HG03060 (cell line): Measurements from ENCODE around the gene TRMT1.

Source experiments
- ATAC-seq: cut with Tn5 transposase; IDR thresholded peaks from one replicate; pipeline ENCODE4 v1.9.1; 2021; ENCODE audit warnings: low read depth, moderate number of reproducible peaks; ENCODE audit not compliant: unreplicated experiment

The TRMT1 gene

DNA sequence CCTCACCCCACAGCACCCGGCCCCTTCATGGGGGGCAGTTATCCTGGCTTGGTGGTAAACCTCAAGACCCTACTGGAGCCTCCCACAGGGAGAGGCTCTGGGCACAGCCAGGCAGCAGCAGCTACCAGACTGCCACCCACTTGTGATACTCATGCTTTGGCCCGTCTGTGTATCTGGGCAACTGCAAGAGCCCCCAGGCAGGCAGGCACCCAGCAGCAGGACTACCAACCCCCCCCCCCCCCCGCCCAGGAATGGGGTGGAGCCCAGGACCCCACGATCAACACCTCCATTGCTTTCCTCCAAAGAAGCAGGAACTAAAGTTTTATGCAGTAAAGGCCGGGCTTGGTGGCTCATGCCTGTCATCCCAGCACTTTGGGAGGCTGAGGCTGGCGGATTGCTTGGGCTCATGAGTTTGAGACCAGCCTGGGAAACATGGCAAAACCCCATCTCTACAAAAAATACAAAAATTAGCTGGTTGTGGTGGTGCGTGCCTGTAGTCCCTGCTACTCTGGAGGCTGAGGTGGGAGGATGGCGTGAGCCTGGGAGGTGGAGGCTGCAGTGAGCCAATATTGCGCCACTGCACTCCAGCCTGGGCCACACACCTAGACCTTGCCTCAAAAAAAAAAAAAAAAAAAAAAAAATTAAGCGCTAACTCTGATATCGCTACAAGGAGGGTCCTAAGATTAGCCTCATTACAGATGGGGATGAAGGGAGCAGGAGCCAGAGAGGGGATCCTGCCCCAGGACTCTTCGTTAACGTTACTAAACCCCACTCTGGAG, 12.8 kb downstream of the TRMT1 start:
- no peak for ATAC-seq

DNA sequence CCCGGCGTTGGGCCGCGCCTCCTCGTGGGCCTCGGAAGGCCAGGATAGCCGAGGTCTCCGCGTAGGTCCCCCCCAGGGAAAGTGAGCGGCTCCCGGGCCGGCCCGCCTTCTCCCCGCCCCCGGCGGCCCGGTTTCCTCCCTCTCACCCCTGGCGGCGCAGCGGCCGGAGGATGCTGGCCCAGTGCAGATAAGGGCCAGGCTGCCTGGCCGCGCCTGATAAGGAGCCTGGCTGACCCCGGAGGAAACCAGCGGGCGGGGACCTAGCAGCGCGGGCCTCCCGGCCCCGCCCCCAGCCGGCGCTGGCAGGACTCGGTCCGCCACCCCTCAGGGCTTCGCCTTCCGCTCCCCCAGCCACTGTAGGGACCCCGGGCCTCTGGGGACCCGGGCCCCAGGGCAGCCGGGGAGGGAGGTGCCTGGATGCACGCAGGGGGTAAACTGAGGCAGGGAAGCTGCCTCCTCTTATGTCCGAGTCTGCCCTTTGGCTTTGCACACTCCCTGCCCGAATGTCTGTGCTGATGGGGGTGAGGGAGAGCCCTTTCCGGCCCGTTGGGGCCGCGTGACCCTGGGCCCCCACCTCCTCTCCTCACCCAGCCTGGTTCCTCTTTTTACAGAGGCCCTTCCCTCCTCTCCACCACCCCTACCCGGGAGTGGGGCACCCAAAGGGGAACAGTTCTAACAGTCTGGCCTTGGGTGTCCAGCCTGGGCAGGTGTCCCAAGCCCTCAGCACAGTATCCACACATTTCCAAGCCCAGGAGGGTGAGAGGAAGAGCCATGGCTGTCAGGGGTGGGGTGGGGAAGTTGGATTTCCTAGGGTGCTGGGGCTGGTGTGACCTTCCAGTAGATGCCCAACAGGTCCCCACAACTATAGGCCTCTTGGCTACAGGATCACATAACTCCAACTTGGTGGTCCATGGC, 13.6 kb downstream of the TRMT1 start, which contains the start of gene LYL1:
Gene LYL1 (minus strand): TSS at position 193 of the 915 bp plus-strand sequence. CDS start 1,687 bp downstream, outside the sequence.
- ATAC-seq, result no peak

DNA sequence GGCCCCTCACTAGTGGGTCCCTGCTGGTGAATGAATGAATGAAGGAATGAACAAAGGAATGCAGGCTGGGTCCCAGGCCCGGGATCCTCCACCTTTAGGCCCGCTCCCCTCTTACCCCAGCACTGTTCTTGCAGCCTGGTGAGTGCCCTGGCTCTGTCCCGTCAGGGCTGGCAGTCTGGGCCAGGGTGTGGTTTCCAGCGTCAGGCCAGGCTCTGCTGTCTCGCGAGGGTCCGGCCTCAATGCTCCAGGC, 14.2 kb downstream of the TRMT1 start:
- no peak for ATAC-seq

DNA sequence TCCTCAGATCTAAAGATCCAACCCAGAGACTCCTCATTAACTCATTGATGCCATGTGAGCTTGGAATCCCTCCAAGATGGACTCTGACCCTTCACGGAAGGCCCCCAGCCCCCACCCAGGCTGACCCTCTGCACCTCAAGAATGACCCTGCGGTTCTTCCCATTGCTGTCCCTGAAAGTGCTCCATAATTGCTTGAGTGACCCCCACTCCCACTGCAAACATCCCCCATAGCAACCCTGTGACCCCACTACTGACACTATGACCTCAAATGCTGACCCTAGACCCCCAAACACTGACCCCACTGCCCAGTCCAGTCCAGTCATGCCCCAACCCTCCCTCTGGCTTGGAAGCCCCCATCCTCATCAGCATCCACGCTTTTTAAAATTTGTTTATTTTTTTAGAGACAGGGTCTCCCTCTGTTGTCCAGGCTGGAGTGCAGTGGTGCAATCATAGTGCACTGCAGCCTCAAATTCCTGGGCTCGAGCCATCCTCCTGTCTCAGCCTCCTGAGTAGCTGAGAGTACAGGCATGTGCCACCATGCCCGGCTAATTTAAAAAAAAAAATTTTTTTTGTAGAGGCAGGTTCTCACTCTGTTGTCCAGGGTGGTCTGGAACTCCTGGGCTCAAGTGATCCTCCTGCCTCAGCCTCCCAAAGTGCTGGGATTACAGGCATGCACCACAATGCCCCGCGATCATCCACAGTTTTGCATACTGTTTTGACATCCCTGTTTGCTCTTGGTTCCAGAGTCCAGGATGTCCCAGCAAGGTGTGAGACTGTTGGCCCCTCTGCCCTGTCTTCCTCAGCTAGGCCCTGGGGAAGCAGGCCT, 14.7 kb downstream of the TRMT1 start:
- no peak for ATAC-seq

DNA sequence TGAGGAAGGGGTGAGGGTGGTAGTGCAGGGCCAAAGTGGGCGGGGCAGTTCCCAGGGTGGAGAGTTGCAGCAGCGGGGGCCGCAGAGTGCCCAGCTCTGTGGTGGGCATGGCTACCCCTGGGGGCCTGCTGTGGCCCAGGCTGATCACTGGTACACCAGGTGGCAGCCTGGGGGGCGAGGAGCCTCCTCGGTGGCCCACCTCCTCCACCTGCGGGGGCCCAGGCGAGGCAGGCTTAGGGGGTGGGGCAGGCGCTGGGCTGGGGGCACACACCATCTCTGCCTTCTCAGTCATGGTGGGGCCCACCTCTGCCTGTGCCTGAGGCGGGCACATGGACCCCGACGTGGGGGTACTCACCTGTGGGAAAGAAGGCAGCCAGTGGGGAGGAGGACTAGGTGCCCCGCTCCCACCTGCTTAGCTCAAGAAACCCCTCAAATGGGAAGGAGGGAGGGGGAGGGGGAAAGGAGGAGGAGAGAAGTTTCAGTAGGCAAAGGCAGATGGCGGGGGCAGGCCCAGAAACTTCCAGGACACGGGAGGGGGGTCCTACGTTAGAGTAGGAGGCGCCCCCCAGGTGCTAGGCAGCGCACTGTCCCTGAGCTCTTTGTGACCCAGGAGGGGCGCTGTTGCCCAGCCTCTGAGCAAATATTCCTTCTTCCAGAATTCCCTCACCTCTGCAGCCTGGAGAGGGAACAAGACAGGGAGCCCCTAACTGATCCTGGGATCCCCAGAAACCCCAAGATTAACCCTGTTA, 15.5 kb downstream of the TRMT1 start:
- no peak for ATAC-seq

DNA sequence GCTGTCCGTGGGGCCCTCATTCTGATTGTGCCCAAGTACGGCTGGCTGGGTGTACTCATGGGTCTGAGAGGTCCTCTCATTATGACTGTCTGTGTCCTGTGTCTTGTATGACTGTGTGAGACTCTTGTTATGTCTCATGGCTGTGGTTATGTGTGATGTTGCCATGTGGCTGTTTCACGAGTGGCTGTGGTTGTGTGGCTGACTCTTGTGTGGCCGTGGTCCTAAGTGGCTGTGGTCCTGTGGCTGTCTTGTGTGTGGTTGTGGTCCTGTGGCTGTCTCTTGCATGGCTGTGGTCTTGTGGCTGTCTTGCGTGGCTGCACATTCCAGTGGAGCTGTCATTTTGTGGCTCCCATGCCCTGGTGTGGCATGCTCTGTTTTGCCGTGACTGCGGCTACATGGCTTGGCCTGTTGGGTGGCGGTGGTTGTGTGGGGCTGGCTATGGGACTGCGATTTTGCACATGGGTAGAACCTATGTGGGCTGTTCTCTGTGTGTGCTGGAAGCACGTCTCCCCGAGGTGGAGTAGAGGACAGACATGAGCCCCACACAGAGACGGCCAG, 16.4 kb downstream of the TRMT1 start:
- no peak for ATAC-seq

DNA sequence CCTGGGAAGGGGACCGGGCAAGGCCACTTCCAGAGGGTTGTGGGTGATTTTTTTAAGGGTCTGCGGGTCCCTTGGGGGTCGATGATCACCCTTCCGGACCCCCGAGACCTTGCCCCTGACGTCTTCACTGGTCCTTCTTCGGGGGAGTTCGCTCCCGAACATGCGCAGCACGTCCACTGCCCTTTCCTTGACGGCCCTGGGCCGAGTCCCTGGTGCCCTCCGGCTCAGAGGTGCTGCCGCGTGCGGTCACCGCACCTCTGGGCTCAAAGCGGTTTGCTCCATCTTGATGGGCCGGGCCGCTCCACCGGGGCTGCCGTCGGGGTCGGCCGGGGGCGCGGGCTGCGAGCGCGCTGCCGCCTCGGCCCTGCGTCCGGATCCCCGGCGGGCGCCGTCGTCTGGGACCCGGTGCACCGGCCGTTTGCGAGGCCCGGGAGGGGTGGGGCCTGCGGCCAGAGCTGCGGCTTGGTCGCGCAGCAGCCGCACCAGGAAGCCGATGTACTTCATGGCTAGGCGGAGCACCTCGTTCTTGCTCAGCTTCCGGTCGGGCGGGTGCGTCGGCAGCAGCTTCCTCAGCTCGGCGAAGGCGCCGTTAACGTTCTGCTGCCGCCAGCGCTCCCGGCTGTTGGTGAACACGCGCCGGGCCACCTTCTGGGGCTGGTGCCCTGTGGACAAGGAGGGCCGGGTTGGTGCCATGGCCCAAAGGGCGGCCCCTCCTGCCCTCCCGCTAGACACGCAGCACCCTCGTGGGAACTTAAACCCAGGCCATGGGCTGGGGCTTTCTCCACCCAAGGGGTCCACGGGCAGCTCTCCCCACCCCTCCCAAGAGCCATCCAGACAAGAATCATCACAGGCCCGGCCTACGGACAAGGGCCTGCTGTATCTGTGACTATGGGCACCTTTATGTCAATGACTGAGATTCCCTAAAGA, 17.2 kb downstream of the TRMT1 start:
- ATAC-seq, result no peak

DNA sequence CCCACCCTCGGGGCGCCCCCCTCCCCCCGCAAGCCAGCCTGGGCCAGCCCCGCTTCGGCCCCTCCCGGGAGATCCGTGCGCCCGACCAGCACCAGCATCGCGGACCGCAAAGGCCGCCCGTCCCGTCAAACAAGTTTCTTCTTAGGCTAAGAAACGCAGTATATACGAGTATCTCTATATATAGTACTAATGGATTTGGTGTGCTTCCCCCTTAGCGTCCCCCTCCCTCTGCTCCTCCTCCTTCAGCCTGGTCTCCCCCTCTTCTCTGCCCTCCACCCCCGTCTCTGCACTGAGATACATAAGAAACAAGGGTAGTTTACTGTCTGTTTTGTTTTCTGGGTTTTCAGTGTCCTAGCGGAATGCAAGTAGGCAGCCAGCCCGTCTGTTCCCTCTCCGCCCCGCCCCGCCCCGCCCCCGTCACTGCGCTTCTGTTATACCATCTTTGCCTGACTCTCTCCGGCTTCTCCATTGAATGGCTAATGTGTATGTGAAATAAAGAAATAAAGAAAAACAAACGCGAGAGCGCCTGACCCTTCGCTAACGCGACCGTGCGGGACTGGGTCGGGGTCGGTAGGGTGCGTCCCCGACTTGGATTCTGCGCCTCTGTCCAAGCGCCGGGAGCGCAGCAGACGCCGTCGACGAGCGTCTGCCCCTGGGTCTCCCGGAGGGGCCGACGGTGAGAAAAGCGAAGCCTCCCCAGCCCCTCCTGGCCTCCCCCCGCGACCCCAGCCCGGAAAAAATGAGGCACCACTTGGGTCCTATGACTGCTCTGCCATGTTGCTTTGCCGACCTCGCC, 18.1 kb downstream of the TRMT1 start:
- no peak for ATAC-seq

DNA sequence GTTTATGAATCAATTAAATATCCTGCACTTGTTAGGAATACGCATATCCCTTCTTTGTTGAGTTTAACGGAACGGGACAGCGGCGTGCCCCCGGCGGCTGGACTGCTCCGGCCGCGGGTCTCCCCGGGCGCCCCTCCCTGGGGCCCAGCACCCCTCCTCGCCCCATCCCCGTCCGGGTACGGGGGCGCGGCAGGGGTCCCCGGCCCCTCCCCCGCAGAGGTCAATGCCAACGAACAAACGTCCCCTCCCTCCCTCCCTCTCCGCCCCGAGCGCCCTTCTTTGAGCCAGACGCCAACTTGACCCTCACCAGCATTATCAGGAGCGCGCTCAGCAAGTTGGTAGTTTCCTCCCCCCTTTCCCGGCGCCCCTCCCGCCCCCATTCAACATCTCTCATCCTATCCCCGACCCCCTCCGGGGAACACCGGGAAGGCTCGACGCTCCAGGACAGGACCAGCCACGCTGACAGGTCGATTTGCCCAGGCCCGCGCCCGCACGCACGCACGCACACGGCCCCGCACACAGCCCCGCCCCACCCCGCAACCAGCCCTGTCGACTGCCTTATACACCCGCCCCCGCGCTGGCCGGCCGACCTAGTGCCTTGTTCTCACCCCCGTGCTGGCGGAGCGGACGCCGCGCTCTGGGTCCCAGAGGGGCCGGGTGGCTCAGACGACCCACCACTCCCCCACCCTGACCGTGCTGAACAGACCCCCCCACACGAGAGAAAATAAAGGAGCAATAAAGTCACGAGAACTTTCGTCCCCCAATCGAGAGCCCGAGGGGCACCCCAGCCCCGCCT, 18.9 kb downstream of the TRMT1 start:
- ATAC-seq, result no peak

DNA sequence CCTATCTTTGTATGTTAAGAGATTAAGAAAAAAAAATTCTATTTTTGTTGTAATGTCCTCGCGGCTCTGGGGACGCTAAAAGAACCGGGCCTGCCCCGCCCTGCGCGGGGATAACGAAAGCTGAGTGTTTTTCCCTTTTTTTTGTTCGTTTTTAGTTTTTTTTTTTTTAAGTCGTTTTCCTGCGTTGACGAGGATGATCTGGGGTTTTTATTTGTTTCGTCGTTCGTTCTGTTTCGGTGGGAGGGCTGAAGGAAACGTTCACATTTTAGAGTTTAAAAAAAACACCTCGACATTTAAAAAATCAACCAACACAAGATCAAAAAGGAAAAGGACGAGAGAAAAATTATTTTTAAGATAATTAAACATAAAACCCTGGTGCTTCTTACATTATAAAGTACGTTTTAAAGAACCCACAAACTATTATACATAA, 19.5 kb downstream of the TRMT1 start:
- no peak for ATAC-seq

DNA sequence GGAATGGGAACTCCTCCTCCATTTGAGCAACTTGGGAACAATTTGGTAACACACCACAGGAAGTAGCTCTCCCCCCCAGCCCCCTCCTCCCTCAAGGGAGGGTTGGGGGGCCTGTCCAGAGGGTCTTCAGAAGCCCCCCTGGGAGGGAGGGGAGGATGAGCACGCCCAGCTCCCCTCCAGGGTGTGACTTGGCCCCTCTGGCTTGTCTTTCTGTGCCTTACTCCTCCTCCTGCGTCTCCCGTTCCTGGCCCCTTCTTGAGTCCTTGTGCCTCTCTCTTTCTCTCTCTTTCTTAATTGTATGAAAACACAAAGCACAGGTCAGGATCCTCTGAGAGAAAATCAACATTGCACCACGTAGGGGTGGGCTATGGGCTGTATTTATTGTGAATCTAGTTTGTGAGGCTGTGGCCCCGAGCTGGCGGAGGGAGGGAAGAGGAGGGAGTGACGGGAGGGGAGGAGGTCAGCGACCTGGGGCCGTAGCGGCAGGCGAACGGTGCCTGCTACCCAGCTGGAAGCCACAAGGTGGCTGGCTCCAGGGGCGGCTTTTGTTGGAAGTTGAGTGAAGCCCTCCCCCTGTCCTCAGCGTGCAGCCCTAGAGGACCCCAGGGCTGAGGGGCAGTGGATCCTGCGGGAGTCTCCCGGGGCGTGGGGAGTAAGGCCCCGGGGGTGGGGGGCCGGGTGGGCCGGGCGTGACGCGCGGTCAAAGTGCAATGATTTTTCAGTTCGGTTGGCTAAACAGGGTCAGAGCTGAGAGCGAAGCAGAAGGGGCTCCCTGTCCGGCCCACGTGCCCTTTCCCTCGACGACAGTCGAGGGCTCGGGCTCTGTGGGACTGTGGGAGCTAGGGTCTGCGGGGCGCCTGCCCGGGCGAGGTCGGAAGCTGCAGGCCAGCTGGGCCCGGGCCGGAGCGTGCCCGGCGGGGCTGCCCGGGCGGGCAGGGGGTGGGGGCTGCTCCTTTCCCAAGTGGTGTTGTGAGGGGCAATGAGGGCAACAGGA, 20.3 kb downstream of the TRMT1 start:
- no peak for ATAC-seq

DNA sequence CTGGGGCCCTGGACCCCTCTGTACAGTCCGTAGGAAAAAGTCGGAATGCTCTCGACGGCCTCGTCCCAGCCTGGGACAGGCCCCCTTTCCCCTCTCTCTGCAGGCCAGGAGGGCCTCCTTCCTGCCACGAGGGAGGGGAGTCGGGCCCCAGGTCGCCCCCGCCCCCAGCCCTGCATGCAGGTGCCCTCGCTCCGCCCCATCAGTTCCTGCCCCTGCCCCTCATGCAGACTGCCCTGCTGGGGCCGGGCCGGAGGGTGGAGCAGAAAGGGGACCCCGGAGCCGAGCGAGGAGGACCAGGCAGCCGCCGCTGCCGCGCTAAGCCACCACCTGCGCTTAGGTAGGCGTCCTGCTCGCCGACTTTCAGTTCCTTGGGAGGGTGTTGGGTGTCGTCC, 21.2 kb downstream of the TRMT1 start:
- ATAC-seq, result no peak

DNA sequence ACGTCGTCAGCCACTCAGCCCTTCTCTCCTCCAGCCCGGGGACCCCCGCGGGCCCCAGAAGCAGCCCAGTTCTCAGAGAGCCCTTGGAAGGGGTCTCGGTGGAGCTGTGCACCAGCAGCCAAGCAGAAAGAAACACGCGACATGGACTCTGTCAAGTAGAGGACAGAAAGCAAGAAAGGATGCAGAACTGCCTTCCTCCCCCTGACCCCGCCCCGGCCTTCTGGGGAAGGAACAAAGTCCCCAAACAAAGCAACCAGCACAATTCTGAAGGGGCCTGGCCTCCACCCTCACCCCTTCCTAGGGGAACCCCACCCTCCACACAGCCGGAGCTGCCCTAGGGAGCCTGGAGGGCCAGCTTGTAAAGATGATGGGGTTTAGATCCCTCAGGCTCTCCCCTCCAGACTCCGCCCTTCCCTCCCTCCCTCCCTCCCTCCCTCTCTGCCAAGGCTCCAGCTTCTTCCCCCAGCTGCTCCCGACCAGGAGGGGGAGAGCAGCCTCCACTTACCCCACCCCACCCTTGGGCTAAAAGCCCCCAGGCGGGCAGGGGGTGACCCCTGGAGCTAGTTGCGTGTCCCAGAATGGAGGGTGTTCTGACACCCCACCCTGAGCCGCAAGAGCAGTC, 21.7 kb downstream of the TRMT1 start:
- ATAC-seq, result no peak

DNA sequence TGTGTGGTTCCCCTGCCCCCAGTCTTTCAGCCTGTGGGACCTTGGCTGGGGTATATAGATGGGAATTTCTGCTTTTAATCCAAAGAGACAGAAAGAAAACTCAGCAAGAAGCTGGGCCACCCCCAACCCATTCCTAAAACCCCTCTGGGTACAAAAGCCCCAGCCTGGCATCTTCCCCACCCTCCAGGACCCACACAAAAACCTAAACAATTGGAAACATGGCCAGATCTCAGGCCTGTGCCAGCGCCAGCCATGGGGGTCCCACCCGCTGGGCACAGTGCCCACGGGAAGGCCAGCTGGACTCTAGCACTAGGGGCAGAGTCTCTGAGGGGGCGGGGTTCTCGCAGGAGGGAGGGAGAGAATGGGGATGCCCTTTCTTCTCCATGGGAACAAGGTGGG, 22.4 kb downstream of the TRMT1 start:
- no peak for ATAC-seq

DNA sequence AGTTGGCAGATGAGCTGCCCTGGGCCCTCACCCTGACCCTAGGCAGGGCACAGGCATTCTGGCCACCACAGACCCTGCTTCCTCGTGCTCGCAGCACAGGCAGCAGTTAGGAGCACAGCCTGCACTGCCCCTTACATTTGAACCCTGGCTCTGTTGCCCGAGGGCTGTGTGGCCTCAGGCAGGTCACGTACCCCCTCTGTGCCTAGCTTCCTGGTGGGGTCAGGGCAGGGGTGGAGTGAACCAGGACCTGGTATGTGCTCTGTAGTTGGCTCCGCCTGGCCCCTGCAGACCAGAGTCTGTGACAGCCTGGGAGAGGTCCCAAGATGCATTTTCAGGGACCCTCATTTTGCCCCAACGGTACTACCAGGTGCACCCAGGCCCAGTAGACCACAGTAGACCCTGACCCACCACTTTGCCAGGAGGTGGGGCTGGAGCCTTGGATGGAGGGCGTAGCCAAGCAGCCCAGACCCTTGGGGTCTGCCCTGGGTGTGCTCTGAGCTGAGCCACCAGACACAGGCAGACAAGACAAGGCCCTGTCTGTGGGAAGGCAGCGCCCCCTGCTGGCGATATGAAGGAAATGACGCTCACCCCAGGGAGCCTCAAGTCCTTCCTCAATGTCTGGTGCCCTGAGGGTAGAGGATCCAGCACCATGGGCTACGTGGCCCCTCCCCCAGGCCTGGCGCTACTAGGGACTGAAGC, 23.0 kb downstream of the TRMT1 start:
- ATAC-seq, result no peak
